Measurements from ENCODE around the gene CLPTM1L. TPM values are rescaled to one million over a fixed set of nuclear protein-coding genes. Genes with fewer than 3 reads are reported as not detected.
A peak's percentile ranks its signal among the peaks of the same experiment; 100 is the strongest.

Gene CLPTM1L
- total RNA-seq, 1 experiment from 2014 or later: 141 TPM

DNA sequence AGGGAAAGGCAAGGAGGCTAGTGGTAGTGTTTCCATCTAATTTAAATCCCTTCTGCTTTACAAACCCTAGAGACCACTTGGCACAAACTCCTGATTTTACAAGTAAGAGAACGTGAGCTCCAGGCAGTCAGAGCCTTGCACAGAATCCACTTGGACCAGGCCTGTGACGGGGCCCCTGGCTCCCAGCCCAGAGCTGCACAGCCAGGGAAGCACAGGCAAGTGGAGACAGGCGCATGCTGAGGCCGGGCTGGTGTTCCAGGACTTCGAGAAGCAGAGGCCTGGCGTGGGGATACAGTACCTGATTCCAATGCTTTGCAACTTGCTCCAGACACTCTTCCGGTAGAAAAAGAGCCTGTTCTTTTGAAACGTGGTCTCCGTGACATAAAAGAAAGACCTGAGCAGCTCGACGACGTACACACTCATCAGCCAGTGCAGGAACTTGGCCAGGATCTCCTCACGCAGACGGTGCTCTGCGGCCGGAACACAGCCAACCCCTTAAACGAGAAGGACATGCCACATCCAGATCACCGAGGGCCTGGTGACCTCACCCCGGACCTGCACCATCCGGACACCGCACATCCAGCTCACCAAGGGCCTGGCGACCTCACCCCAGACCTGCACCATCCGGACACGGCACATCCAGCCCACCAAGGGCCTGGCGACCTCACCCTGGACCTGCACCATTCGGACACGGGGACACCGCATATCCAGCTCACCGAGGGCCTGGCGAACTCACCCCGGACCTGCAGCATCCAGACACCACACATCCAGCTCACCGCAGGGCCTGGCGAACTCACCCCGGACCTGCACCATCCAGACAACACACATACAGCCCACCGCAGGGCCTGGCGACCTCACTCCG, 62.5 kb downstream of the CLPTM1L start:
- Histone ChIP-seq H3K79me2 (ENCODE audit: low read length) (peaks cover 11% of the 10 kb centered on the region; the same call in 1 of the 2 replicates), H3K27me3 (ENCODE audit: low read length) (no peaks in the 10 kb centered on the region), H4K20me1 (ENCODE audit: insufficient read depth, low read depth, low read length) (no peaks in the 10 kb centered on the region), H3K4me3 (ENCODE audit: low read length) (no peak overlapping the region), H3K4me1 (ENCODE audit: low read length) (no peaks in the 10 kb centered on the region), H3K9me3 (ENCODE audit: low read length) (no peaks in the 10 kb centered on the region), H3K9ac (ENCODE audit: low read length) (no peak overlapping the region), H3K36me3 (ENCODE audit: insufficient read depth, low read length) (peaks cover 10% of the 10 kb centered on the region; the same call in 1 of the 2 replicates), H3K9me2 (replicated peaks; ENCODE audit: insufficient read depth, low read length) (no peaks in the 10 kb centered on the region), H3K4me2 (ENCODE audit: low read depth, low read length, poor library complexity, severe bottlenecking) (no peak overlapping the region), H3K27ac (ENCODE audit: low read length) (no peak overlapping the region), H2AFZ (ENCODE audit: low read length) (no peak overlapping the region)
- peak; percentile 20 for DNase-seq

DNA sequence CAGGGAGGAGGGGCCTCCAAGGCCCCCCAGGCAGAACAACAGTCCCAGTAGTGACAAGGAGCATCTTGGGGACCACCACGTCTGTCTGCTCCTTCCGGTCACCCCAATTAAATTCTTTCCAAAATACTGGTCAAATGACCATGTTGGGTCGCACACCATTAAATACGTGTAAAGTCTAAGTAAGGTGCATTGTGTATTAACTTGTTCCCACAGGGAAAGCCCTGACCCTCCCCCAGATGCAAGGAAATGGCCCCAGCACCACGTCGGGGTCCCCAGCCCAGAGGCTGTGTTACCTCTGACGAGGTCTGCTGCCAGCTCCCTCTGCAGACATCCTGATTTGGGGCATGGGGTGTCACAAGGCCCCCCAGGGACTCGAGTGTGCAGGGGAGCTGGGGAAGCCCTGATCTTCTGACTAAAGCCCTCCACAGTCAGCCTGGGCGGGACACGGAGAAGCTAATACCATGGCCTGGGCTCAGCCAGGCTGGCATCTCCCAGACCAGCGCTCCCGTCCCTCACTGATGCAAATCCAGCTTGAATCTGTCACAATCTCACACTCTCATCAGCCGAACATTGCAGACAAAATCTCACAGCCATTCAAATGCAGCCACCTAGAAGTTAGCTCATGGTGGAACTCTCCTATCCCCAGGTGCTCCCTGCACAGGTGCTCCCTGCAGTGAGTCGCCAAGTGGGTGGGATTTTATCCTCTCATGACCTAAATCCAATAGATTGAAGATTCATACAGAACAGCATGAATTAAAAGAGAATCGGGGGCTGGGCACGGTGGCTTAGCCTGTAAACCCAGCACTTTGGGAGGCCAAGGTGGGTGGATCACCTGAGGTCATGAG, 63.6 kb downstream of the CLPTM1L start:
- no peak overlapping the region for H3K4me3 ChIP-seq (ENCODE audit: low read length)
- H3K4me2 ChIP-seq (ENCODE audit: low read depth, low read length, poor library complexity, severe bottlenecking): no peak overlapping the region

DNA sequence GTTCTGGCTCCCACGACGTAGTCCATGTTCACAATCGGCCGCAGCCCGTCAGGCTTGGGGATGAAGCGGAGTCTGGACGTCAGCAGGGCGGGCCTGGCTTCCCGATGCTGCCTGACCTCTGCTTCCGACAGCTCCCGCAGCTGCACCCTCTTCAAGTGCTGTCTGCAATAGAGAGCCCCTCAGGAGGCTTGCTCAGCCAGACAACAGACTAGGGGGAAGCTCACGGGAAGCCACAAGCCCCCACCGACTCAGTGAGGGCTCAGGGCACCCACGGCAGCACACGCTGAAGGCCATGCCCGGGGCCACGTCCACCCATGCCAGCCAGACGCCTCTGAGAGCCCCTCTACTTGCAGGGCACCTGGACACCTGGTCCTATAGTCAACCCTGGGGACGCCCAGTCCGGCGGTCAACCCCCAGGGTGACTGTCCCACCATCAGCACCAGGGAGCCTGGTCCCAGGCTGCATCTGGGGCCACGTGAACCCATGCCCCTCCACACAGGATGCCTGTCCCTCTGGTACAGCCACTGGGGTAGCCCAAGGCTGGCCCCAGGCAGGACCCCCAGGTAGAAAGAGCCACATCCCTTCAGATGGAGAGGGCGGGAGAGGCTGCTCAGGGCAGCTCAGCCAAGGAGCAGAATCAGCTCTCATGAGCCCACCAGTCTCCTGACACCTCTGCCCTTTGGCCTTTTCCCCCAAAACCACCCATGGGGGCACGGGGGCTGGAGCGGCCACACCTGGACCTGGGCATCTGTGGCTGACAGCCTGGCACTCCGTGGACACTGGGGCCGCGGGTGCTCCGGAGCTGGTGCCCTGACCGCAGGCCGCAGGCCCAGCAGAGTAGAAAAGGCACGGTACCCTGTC, 64.5 kb downstream of the CLPTM1L start:
- Histone ChIP-seq H3K4me3 (ENCODE audit: low read length) (no peak overlapping the region), H3K27ac (ENCODE audit: low read length) (no peak overlapping the region), H3K9me3 (ENCODE audit: low read length) (no peaks in the 10 kb centered on the region), H3K4me1 (ENCODE audit: low read length) (no peaks in the 10 kb centered on the region), H2AFZ (ENCODE audit: low read length) (no peak overlapping the region), H3K36me3 (ENCODE audit: insufficient read depth, low read length) (peaks cover 13% of the 10 kb centered on the region; the same call in 1 of the 2 replicates), H3K27me3 (ENCODE audit: low read length) (no peaks in the 10 kb centered on the region), H3K79me2 (ENCODE audit: low read length) (no peaks in the 10 kb centered on the region), H3K9me2 (replicated peaks; ENCODE audit: insufficient read depth, low read length) (no peaks in the 10 kb centered on the region), H4K20me1 (ENCODE audit: insufficient read depth, low read depth, low read length) (no peaks in the 10 kb centered on the region), H3K9ac (ENCODE audit: low read length) (no peak overlapping the region), H3K4me2 (ENCODE audit: low read depth, low read length, poor library complexity, severe bottlenecking) (no peak overlapping the region)
- DNase-seq: no peak

More for the DNA sequence above, 63.6 kb downstream of the CLPTM1L start:
- H3K4me1 ChIP-seq (ENCODE audit: low read length): no peaks in the 10 kb centered on the region
- no peaks in the 10 kb centered on the region for H4K20me1 ChIP-seq (ENCODE audit: insufficient read depth, low read depth, low read length)
- H2AFZ ChIP-seq (ENCODE audit: low read length): no peak overlapping the region
- no peak overlapping the region for H3K27ac ChIP-seq (ENCODE audit: low read length)
- H3K79me2 ChIP-seq (ENCODE audit: low read length): peaks cover 5% of the 10 kb centered on the region; the same call in 1 of the 2 replicates
- H3K9me2 ChIP-seq (replicated peaks; ENCODE audit: insufficient read depth, low read length): no peaks in the 10 kb centered on the region
- H3K36me3 ChIP-seq (ENCODE audit: insufficient read depth, low read length): peaks cover 13% of the 10 kb centered on the region; the same call in 1 of the 2 replicates
- DNase-seq: no peak
- H3K9me3 ChIP-seq (ENCODE audit: low read length): no peaks in the 10 kb centered on the region
- H3K9ac ChIP-seq (ENCODE audit: low read length): no peak overlapping the region
- no peaks in the 10 kb centered on the region for H3K27me3 ChIP-seq (ENCODE audit: low read length)

DNA sequence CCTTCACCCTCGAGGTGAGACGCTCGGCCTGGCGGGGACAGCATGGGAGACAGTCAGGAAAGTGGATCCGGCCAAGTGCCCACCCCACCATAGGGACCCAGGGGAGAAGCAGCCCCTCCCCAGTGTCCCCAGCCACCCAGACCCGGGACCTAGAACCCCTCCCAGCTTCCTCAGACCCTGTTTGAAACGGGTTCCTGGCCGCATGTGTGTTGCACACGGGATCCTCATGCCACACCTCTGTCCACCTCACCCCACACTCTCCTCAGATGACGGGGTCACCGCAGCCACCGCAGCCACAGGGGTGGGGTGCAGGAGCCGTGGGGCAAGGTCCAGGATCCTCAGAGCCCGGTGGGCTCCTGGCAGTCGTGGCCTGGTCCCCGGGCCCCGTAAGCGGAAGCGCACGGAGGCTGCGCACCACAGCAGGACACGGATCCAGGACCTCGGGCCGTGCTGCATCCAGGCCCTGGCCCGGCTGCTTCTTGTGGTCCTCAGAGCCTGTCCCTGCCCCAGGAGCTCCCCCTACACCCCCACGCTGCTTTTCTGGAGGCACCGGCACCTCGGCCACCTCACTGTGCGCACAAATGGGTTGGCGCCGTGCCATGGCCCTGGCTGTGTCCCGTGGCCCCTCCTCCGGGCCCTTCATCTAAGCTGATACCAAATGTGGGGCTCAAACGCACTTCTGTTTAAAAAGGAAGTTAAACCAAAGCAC, 65.3 kb downstream of the CLPTM1L start:
- Histone ChIP-seq H3K9me2 (replicated peaks; ENCODE audit: insufficient read depth, low read length) (no peaks in the 10 kb centered on the region), H2AFZ (ENCODE audit: low read length) (no peak overlapping the region), H3K9ac (ENCODE audit: low read length) (no peak overlapping the region), H3K4me3 (ENCODE audit: low read length) (no peak overlapping the region), H4K20me1 (ENCODE audit: insufficient read depth, low read depth, low read length) (no peaks in the 10 kb centered on the region), H3K79me2 (ENCODE audit: low read length) (no peaks in the 10 kb centered on the region), H3K27ac (ENCODE audit: low read length) (no peak overlapping the region), H3K36me3 (ENCODE audit: insufficient read depth, low read length) (peaks cover 13% of the 10 kb centered on the region; the same call in 1 of the 2 replicates), H3K4me2 (ENCODE audit: low read depth, low read length, poor library complexity, severe bottlenecking) (no peak overlapping the region), H3K4me1 (ENCODE audit: low read length) (no peaks in the 10 kb centered on the region), H3K27me3 (ENCODE audit: low read length) (no peaks in the 10 kb centered on the region), H3K9me3 (ENCODE audit: low read length) (no peaks in the 10 kb centered on the region)
- no peak for DNase-seq

DNA sequence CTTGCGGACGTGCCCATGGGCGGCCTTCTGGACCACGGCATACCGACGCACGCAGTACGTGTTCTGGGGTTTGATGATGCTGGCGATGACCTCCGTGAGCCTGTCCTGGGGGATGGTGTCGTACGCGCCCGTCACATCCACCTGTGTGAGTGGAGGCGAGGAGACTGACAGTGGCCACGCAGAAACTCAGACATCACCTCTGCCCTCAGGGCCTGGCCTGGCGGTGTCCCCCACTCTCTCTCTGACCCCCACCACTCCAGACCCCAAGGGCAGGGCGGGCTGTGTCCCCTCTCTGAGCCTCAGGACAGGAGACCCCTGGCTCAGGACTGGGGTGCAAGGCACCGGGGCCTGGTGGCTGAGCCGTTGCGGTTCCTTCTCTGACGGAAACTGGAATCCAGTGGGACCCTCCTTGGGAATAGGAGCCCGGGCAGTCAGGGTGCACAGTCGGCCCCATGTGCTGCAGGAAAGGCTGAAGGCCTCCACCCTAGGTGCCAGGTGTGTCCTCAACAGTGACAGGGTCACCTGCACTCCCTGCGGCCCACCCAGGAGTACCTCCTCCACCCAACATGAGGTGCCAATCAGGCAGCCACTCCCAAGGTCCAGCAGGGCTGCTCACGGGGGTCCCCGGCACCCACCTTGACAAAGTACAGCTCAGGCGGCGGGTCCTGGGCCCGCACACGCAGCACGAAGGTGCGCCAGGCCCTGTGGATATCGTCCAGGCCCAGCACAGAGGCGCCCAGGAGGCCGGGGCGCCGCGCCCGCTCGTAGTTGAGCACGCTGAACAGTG, 66.0 kb downstream of the CLPTM1L start:
- Histone ChIP-seq H3K9me3 (ENCODE audit: low read length) (no peaks in the 10 kb centered on the region), H4K20me1 (ENCODE audit: insufficient read depth, low read depth, low read length) (no peaks in the 10 kb centered on the region), H3K4me1 (ENCODE audit: low read length) (no peaks in the 10 kb centered on the region), H3K79me2 (ENCODE audit: low read length) (no peaks in the 10 kb centered on the region), H3K4me3 (ENCODE audit: low read length) (no peak overlapping the region), H3K27ac (ENCODE audit: low read length) (no peak overlapping the region), H3K27me3 (ENCODE audit: low read length) (no peaks in the 10 kb centered on the region), H2AFZ (ENCODE audit: low read length) (no peak overlapping the region), H3K4me2 (ENCODE audit: low read depth, low read length, poor library complexity, severe bottlenecking) (no peak overlapping the region), H3K9me2 (replicated peaks; ENCODE audit: insufficient read depth, low read length) (no peaks in the 10 kb centered on the region), H3K9ac (ENCODE audit: low read length) (no peak overlapping the region), H3K36me3 (ENCODE audit: insufficient read depth, low read length) (peaks cover 17% of the 10 kb centered on the region; the same call in 1 of the 2 replicates)
- DNase-seq: no peak

DNA sequence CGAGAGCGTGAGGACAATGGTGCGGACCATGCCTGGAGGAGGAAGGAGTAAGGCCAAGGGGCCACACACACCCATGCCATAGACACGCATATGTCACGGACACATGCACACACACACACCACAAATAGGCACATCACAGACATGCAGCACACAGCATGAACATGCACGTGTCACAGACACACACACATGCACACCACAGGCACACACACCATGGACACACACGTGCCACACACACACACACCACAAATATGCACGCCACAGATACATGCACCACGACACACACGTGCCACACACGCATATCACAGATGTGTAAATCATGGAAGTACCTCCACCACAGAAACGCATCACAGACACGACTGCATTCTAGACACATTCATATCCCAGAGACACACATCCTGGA, 66.7 kb downstream of the CLPTM1L start:
- Histone ChIP-seq H2AFZ (ENCODE audit: low read length) (no peak overlapping the region), H3K9me2 (replicated peaks; ENCODE audit: insufficient read depth, low read length) (no peaks in the 10 kb centered on the region), H3K27ac (ENCODE audit: low read length) (no peak overlapping the region), H3K4me3 (ENCODE audit: low read length) (no peak overlapping the region), H3K9ac (ENCODE audit: low read length) (no peak overlapping the region), H3K27me3 (ENCODE audit: low read length) (no peaks in the 10 kb centered on the region), H3K9me3 (ENCODE audit: low read length) (no peaks in the 10 kb centered on the region), H3K79me2 (ENCODE audit: low read length) (no peaks in the 10 kb centered on the region), H4K20me1 (ENCODE audit: insufficient read depth, low read depth, low read length) (no peaks in the 10 kb centered on the region), H3K36me3 (ENCODE audit: insufficient read depth, low read length) (peaks cover 17% of the 10 kb centered on the region; the same call in 1 of the 2 replicates), H3K4me2 (ENCODE audit: low read depth, low read length, poor library complexity, severe bottlenecking) (no peak overlapping the region), H3K4me1 (ENCODE audit: low read length) (no peaks in the 10 kb centered on the region)
- no peak for DNase-seq

DNA sequence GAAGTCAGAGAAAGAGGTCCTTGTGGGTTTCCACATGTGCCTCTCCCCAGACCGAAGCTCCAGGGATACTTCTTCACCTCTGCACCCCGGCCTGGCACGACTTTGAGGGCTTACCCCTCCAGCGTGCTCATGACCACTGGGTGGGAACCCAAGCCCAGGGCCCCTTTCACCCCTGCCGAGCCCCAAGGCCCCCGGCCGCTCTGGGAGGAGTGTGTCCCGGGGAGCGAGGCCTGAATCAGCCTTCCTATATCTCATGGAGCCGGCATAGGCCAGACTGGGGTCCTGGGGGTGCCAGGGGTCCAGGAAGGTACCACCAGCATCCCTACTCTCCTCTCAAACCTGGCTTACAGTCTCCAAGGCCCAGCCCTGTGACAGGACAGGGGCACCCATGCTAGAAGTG, 67.1 kb downstream of the CLPTM1L start:
- DNase-seq: no peak
- Histone ChIP-seq H3K36me3 (ENCODE audit: insufficient read depth, low read length) (peaks cover 17% of the 10 kb centered on the region; the same call in 1 of the 2 replicates), H3K9ac (ENCODE audit: low read length) (no peak overlapping the region)

More for the DNA sequence above, 67.1 kb downstream of the CLPTM1L start:
- Histone ChIP-seq H3K4me3 (ENCODE audit: low read length) (no peak overlapping the region), H3K9me2 (replicated peaks; ENCODE audit: insufficient read depth, low read length) (no peaks in the 10 kb centered on the region), H3K27ac (ENCODE audit: low read length) (no peak overlapping the region), H3K4me1 (ENCODE audit: low read length) (no peaks in the 10 kb centered on the region), H4K20me1 (ENCODE audit: insufficient read depth, low read depth, low read length) (no peaks in the 10 kb centered on the region), H3K9me3 (ENCODE audit: low read length) (no peaks in the 10 kb centered on the region), H2AFZ (ENCODE audit: low read length) (no peak overlapping the region), H3K4me2 (ENCODE audit: low read depth, low read length, poor library complexity, severe bottlenecking) (no peak overlapping the region), H3K27me3 (ENCODE audit: low read length) (no peaks in the 10 kb centered on the region), H3K79me2 (ENCODE audit: low read length) (no peaks in the 10 kb centered on the region)
